ENCODE results near the gene GTF2H4.
A peak's percentile ranks its signal among the peaks of the same experiment; 100 is the strongest.

Gene GTF2H4

GRCh38 chr6:30947231-30947630, 39.2 kb downstream of the GTF2H4 start:
- Histone ChIP-seq H3K36me3 (no peaks in the 10 kb centered on the region), H3K27me3 (peaks cover 85% of the 10 kb centered on the region), H3K4me1 (ENCODE audit: control insufficient read depth in 1 of 2, insufficient read depth in 1 of 2, low read depth in 1 of 2, low read length in 1 of 2) (no peaks in the 10 kb centered on the region), H3K9me3 (no peaks in the 10 kb centered on the region), H3K4me3 (ENCODE audit: low read depth in 1 of 2, low read length in 1 of 2) (no peak overlapping the region), H3K27ac (no peak overlapping the region)
- TF ChIP-seq CTCF (IDR thresholded peaks at IDR 0.05) = no peak

- H3K4me1 ChIP-seq (ENCODE audit: control insufficient read depth in 1 of 2, insufficient read depth in 1 of 2, low read depth in 1 of 2, low read length in 1 of 2) = no peaks in the 10 kb centered on the region
- no peak for TF ChIP-seq CTCF (IDR thresholded peaks at IDR 0.05)
- H3K9me3 ChIP-seq = no peaks in the 10 kb centered on the region
- no peak overlapping the region for H3K4me3 ChIP-seq (ENCODE audit: low read depth in 1 of 2, low read length in 1 of 2)
- no peak overlapping the region for H3K27ac ChIP-seq
- no peaks in the 10 kb centered on the region for H3K36me3 ChIP-seq
- peaks cover 85% of the 10 kb centered on the region for H3K27me3 ChIP-seq
Measured at GRCh38 chr6:30948811-30949210, 40.8 kb downstream of the GTF2H4 start.

- Histone ChIP-seq H3K27me3 (peaks cover 85% of the 10 kb centered on the region), H3K4me1 (ENCODE audit: control insufficient read depth in 1 of 2, insufficient read depth in 1 of 2, low read depth in 1 of 2, low read length in 1 of 2) (peaks cover 8 to 9% of the 10 kb centered on the region in 2 experiments), H3K36me3 (no peaks in the 10 kb centered on the region), H3K27ac (no peak overlapping the region), H3K4me3 (ENCODE audit: low read depth in 1 of 2, low read length in 1 of 2) (no peak overlapping the region), H3K9me3 (no peaks in the 10 kb centered on the region)
- TF ChIP-seq CTCF (IDR thresholded peaks at IDR 0.05) = no peak
Measured at GRCh38 chr6:30951907-30952469, 44.0 kb downstream of the GTF2H4 start.

- TF ChIP-seq CTCF (IDR thresholded peaks at IDR 0.05) = no peak
- H3K27ac ChIP-seq = no peak overlapping the region
- H3K4me3 ChIP-seq (ENCODE audit: low read depth in 1 of 2, low read length in 1 of 2) = no peak overlapping the region
- peaks cover 93% of the 10 kb centered on the region for H3K27me3 ChIP-seq
- peaks cover 8 to 9% of the 10 kb centered on the region in 2 experiments for H3K4me1 ChIP-seq (ENCODE audit: control insufficient read depth in 1 of 2, insufficient read depth in 1 of 2, low read depth in 1 of 2, low read length in 1 of 2)
- no peaks in the 10 kb centered on the region for H3K36me3 ChIP-seq
- H3K9me3 ChIP-seq = no peaks in the 10 kb centered on the region
Measured at GRCh38 chr6:30954631-30955366, 46.8 kb downstream of the GTF2H4 start.

- TF ChIP-seq CTCF (IDR thresholded peaks at IDR 0.05) = no peak
- Histone ChIP-seq H3K4me1 (ENCODE audit: control insufficient read depth in 1 of 2, insufficient read depth in 1 of 2, low read depth in 1 of 2, low read length in 1 of 2) (peaks cover 8 to 9% of the 10 kb centered on the region in 2 experiments), H3K4me3 (ENCODE audit: low read depth in 1 of 2, low read length in 1 of 2) (peak overlapping the region; percentile 8 to 32), H3K27ac (no peak overlapping the region), H3K9me3 (no peaks in the 10 kb centered on the region), H3K36me3 (no peaks in the 10 kb centered on the region), H3K27me3 (peaks cover 98% of the 10 kb centered on the region)
Measured at GRCh38 chr6:30955367-30956042, 47.5 kb downstream of the GTF2H4 start.
